Hematopoietic multipotent progenitor cell treated with erythropoietin and hydrocortisone succinate and interleukin-3 and kit ligand, for 17 days (in vitro differentiated cells): ENCODE data around the gene TRMT112.
"Not testable (repeated sequence)": the region's sequence is repeated elsewhere in the genome, so short reads cannot be mapped to it uniquely, and the experiment has no call there.

Source experiments
- DNase-seq: peaks from one replicate; pipeline ENCODE4 v3.0.0-alpha.2; 2015; ENCODE audit warnings: low spot score

TRMT112 gene

DNA sequence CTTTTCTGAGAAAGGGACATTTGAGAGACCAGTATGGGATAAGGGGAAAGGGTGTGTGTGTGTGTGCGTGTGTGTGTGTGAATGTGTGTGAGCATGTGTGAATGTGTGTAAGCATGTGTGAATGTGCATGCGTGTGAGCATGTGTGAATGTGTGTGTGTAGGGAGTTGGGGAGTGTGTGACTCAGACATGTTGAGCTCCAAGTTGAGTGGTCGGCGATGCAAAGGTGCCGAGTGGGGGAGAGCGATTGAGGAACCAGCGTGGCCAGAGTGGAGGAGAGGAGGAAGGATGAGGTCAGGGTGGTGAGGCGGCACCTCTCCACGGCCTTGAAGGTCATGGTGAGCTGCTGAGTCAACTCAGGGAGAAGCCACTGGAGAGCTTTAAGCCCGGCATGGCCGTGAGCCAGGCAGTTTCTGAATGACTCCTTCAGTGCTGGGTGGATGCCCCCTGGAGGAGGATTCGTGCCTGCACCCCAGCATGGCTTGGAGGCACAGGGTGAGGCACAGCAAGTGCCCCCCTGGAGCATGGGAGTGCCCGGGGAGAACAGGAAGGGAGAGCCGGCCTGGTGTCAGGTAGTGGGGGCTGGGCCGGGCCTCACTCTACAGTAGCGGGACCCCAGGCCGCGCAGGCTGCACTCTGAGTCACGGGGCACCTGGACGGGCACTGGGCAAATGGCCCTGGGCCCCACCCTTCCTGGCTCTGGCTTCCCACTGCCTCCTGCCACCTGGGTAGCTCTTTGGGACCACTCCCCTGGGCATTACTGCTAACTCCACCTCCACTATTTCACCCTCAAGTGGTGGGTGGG, 14.4 kb upstream of the TRMT112 start:
- peak; percentile 98 for DNase-seq

DNA sequence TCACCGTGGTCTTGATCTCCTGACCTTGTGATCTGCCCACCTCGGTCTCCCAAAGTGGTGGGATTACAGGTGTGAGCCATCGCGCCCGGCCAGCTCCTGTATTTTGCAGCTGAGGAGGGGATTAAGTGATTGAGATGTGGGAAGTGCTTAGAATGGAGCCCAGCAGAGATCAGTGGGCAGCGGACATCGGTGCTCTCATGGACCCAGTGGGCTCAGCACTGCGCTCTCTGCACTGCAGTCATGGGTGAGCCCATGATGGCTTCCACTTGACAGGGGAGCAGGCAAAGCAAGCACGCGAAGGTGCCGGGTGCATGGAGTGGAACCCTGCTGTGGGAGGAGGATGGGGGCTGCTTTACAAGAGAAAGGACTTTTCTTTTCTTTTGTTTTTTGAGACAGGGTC, 13.5 kb upstream of the TRMT112 start:
- no peak for DNase-seq

DNA sequence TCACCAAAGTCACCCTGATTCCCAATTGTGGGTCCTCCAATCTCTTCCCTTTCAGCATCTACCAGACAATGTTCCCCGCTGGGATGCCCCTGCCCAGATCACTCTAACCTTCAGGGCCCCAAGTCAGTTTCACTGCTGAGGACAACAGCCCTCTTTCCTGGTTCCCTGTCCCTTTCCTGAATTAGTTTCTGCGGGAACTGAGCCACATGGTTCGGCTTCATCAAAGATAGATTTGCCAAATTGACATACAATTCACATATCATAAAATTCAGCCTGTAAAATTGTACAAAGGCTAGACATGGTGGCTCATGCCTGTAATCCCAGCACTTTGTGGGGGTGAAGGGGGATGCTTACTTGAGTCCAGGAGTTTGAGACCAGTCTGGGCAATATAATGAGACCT, 10.6 kb upstream of the TRMT112 start:
- no peak for DNase-seq

DNA sequence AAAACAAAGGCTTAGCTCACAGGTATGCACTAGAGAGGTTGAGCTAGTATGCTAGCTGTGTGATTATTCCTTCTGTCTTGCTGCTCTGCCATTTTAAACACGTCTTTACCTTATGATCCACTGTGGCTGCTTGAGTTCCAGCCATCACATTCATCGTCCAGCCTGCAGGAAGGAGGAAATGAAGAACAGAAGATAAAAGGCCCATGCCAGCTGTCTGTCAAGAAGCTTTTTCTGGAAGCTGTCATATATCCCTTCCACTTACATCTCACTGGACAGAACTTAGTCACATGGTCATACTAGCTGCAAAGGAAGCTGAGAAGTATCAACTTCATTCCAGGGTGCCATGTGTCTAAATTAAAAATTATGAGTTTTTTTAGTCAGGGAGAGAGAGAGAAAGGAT, 10.0 kb upstream of the TRMT112 start:
- DNase-seq, result no peak

DNA sequence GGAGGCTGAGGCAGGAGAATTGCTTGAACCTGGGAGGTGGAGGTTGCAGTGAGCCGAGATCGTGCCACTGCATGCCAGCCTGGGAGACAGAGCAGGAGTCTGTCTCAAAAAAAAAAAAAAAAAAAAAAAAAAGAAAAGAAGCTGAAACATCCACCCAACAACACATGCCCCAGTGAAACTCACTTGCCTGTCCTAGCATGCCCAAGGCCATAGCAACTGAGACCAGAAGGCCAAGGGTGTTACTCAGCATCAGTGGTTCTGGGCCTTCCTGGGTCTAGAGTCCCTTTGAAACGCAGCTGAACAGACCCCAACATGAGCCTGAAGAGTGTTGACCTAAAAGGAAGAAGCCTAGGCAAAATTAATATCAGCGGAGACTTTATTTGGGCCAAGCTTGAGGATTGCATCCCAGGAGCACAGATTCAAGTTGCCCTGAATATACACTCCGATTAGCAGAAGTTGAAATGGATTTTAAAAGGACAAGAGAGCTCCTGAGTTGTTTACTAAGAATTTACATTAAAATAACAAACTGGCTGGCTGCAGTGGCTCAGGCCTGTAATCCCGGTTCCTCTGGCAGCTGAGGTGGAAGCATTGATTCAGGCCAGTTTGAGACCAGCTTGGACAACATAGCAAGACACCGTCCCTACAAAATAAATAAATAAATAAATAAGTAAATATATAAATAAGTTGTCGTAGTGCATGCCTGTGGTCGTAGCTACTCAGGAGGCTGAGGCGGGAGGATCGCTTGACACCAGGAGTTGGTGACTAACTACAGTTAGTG, 7.5 kb upstream of the TRMT112 start:
- DNase-seq, result no peak

DNA sequence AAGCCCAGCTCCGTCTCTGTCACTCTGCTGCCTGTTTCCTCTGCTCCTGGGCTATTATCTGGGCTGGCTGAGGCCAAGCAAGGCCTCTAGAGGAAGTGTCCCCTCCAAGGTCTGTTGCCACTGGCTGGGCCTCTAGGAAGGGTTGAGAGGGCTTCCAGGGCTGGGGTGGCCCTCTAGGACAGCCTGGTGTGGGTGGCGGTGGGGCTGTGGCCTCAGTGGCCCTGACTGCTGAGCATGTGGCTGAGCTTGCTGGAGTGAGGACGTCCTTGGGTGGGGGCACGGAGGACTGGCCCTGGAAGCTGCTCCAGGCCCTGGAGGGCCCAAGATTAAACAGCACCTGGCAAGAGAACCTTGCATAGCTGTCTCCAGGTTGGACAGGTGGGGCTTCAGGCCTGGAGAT, 6.6 kb upstream of the TRMT112 start:
- not testable (repeated sequence) for DNase-seq

DNA sequence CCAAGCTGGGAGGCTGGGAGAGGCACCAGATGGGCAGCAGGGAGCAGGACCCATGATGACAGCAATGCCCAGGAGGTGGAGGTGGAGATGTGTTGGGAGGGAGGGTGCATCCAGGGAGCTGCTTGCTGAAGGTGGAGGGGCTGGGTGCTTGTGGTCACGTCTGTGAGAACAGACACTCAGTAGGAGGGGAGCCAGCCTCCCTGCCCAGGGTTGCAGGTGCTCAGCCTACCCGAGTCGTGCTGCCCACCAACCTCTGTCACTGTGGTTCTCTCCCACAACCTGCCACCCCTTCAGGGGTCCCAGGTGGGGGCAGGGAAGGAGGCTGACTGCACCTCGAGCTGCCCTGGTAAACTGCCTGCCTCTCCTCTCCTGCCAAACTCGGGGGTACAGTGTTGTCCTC, 6.0 kb upstream of the TRMT112 start:
- DNase-seq, result no peak

DNA sequence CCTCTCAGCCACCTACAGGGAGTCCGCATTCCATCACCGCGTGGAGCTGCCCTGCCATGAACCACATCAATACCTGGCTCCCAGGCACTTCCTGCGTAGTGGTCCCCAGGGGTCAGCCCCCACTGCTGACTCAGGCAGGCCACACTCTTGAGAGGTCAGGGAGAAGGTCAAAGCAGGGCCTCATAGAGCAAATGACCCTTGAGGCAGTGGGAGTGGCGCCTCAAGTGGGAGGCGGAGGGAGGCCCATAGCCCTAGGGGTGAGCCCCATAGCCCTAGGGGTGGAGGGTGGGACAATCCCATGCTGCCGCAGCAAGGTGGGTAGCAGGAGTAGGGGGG, 5.5 kb upstream of the TRMT112 start:
- no peak for DNase-seq

DNA sequence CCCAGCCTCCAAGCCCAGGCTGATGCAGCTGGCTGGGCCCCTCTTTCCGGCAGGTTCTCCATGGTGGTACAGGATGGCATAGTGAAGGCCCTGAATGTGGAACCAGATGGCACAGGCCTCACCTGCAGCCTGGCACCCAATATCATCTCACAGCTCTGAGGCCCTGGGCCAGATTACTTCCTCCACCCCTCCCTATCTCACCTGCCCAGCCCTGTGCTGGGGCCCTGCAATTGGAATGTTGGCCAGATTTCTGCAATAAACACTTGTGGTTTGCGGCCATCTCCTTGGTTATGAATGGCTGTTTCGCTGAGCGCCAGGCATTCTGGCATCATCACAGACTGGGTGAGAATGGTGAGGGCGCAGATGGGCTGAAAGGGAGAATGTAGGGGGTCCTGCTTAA, 4.2 kb upstream of the TRMT112 start:
- DNase-seq, result peak; percentile 70

DNA sequence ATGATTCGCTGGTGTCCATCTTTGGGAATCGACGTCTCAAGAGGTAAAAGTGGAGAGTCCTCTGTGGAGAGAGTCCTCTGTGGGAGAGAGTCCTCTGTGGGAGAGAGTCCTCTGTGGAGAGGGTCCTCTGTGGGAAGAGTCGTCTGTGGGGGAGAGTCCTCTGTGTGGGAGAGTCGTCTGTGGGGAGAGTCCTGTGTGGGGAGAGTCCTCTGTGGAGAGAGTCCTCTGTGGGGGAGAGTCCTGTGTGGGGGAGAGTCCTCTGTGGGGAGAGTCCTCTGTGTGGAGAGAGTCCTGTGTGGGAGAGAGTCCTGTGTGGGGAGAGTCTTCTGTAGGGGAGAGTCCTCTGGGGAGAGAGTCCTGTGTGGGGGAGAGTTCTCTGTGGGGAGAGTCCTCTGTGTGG, 3.7 kb upstream of the TRMT112 start:
- DNase-seq, result no peak

DNA sequence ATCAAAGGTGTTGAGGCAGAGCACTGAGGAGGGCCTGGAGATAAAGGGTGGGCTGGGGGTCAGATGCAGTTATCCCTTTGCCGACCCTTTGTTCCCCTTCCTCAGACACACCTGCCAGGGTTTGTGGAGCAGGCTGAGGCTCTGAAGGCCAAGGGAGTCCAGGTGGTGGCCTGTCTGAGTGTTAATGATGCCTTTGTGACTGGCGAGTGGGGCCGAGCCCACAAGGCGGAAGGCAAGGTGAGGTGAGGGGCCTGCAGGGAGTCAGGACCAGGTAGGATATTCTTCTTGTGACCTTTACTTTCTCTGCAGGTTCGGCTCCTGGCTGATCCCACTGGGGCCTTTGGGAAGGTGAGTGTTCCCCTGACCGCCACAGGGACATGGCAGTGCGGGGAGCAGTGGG, 3.2 kb upstream of the TRMT112 start:
- no peak for DNase-seq

DNA sequence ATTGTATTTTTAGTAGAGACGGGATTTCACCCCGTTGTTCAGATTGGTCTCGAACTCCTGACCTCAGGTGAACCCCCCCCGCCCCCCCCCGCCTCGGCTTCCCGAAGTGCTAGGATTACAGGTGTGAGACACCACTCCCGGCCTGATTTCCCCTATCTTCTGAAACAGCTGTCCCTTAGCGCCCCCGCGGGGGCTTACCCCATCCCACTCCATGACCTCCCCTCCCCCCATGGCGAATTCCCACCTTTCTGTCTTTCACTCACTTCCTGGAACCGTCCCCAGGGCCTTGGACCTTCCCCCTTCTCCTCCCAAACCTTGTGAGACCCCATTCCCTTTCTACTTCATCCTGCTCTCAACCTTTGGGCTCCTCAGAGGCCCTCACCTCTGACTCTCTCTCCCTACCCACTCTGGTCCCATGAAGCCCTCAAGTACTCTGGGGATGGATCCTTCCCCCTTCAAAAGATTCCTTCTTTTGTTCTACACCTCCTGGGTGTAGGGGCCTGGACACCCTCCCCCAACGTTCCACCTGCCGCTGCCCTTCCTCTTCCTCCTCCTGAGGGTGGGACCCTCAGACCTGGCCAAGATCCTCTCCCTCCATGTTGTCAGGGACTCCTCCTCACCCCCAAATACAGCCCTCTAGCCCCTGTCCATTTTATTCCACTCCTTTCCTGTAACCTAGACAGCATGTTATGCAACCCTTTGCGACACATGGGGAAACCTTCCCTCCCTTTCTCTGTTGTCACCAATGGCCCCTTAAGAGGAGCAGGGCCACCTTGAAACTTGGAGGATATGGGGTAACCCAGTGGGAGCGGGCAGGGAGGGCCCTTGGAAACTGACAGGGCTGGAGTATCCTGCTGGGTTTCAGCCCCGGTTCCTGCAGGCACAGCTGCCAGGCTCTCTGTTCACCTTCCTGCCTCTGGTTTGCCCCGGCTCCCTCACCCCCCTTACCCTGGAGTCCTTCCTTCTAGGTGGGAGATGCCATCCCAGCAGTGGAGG, 1.7 kb upstream of the TRMT112 start:
- peak; percentile 52 for DNase-seq

DNA sequence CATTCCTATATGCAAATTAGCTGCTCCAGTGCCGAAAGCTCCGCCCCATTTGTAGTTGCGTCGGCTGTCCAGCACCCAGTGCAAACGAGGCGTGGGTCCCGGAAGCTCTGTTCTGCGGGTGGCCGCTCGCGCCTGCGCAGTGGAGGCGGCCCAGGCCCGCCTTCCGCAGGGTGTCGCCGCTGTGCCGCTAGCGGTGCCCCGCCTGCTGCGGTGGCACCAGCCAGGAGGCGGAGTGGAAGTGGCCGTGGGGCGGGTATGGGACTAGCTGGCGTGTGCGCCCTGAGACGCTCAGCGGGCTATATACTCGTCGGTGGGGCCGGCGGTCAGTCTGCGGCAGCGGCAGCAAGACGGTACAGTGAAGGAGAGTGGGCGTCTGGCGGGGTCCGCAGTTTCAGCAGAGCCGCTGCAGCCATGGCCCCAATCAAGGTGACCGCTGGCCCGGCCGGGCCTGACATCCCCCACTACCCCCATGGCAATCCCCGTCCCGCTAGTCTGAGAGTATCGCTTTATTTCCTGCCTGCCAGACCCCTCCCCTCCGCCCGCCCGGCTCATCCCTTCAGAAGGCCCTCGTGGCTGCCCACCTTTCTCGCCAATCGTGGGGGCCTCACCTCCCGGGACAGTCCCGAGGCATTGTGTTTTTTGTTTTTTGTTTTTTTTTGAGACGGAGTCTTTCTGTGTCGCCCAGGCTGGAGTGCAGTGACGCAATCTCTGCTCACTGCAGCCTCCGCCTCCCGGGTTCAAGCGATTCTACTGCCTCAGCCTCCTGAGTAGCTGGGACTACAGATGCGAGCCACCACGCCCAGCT, 804 bp upstream of the TRMT112 start, which contains the start of gene PRDX5:
Gene PRDX5, plus strand, starts transcription at position 161 of the 805 bp plus-strand sequence. Its CDS starts 95 bp downstream, at position 256.
- peak; percentile 99 for DNase-seq

DNA sequence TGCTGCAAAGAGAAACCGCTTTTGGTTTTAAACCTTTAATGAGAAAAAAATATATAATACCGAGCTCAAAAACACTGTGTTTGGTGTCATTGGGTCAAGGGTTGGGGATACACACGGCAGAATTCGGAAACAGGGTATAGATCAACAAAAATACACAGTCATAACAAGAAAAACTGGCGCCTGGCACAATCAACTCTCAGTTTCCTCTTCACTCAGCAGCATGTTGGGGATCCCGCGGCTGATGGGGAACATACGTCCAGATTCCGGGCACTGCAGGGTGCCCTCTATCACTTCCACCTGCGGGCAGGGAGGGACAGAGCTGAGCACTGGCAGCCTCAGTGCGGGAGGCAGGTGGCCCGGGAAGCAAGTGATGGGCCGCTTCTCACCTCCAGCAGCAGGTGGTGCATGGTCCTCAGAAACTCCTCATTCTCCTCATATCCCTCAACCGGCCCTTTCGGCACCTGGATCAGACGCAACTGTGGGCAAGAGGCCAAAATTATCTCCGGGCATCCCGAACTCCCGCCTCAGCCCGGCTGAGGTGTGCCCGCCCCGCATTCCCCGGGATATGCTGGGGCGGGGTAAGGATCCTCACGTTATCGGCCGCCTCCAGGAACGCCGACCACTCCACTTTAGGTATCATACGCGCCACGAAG, 561 bp downstream of the TRMT112 start:
- DNase-seq, result peak; percentile 85

DNA sequence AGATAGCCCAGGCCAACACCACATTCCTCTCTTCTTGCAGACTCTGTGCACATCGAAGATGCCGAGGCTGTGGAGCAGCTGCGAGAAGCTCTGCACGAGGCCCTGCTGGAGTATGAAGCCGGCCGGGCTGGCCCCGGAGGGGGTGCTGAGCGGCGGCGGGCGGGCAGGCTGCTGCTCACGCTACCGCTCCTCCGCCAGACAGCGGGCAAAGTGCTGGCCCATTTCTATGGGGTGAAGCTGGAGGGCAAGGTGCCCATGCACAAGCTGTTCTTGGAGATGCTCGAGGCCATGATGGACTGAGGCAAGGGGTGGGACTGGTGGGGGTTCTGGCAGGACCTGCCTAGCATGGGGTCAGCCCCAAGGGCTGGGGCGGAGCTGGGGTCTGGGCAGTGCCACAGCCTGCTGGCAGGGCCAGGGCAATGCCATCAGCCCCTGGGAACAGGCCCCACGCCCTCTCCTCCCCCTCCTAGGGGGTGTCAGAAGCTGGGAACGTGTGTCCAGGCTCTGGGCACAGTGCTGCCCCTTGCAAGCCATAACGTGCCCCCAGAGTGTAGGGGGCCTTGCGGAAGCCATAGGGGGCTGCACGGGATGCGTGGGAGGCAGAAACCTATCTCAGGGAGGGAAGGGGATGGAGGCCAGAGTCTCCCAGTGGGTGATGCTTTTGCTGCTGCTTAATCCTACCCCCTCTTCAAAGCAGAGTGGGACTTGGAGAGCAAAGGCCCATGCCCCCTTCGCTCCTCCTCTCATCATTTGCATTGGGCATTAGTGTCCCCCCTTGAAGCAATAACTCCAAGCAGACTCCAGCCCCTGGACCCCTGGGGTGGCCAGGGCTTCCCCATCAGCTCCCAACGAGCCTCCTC, 1.5 kb downstream of the TRMT112 start:
- not testable (repeated sequence) for DNase-seq

DNA sequence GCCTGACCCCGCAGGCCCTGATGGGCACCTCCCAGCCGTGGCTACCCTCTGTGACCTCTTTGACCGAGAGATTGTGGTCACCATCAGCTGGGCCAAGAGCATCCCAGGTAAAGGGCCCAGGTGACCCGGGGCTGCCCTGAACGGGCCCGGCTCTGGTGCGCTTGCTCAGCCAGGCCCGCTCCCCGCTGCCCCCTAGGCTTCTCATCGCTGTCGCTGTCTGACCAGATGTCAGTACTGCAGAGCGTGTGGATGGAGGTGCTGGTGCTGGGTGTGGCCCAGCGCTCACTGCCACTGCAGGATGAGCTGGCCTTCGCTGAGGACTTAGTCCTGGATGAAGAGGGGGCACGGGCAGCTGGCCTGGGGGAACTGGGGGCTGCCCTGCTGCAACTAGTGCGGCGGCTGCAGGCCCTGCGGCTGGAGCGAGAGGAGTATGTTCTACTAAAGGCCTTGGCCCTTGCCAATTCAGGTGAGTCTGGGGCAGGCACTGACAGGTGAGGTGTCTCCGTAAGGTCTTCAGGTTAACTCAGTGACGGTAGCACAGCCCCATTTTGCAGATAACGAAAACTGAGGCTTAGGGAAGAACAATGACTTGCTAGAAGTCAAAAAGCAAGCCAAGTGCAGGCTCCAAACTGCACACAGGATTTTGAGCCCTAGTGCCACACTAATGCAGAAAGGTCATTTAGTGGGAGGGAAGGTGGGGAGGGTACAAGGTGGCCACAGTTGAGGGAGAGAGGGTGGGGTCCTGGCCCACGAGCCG, 2.4 kb downstream of the TRMT112 start:
- DNase-seq, result no peak

DNA sequence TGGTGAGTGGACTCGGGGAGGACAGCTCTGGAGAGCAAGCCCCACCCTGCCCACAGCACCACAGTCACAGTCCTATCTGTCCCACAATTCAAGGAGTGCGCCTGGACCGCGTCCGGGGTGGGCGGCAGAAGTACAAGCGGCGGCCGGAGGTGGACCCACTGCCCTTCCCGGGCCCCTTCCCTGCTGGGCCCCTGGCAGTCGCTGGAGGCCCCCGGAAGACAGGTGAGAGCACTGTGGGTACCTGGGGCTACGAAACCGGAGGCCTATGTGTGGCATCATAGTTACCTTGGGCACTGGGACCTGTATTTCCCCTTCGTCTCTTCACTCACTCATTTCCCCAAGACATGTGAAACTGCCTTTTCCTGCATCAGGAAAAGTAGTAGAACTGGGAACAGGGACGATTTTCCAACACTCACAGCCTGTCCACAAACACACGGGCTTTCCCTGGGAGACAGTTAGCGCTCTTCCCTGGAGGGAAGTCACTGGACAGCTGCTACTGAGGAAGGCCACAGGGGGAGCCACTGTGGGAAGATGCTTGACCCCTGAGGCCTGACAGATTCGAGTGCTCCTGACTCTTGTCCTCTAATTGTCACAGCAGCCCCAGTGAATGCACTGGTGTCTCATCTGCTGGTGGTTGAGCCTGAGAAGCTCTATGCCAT, 3.1 kb downstream of the TRMT112 start:
- DNase-seq, result no peak

DNA sequence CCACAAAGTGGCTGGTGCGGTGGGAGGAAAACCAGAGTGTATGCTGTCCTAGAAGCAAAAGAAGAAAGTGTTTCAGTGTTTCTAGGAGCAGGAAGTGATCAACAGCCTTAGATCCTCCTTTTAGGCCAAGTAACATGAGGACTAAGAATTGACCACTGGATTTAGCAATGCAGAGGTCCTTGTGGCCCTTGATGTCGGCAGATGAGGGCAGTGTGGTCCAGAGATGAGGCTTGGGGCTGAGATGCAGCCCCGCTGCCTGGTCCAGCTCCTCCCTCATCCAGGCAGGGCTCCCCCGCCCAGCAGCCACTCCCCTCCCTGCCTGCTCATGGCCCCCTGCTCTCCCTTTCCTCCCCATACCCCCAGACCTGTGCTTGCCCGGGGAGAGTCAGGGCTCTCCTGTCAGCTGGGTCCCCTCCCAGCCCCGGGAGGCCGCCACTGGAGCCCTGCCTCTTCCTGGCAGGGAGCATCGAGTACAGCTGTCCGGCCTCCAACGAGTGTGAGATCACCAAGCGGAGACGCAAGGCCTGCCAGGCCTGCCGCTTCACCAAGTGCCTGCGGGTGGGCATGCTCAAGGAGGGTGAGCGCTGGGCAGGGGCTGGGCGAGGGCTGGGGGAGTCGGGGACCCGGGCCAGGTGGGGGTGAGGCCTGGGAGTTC, 3.7 kb downstream of the TRMT112 start:
- no peak for DNase-seq
